ENCODE results near the gene SLC7A8. TPM values are rescaled to one million over a fixed set of nuclear protein-coding genes. Genes with fewer than 3 reads are reported as not detected.
A peak's percentile ranks its signal among the peaks of the same experiment; 100 is the strongest.

Gene SLC7A8
- total RNA-seq, 1 donor from 2014 or later, result 36.8 TPM

- Histone ChIP-seq H3K36me3 (peaks cover 28% of the 10 kb centered on the region), H3K27ac (no peak overlapping the region), H3K4me3 (no peak overlapping the region), H3K4me1 (no peaks in the 10 kb centered on the region), H3K27me3 (ENCODE audit: low read depth) (no peaks in the 10 kb centered on the region), H3K9me3 (no peaks in the 10 kb centered on the region)
- DNase-seq, result peak; percentile 64
- intact Hi-C loops (cut with DNase I), result no loop called here
- TF ChIP-seq CTCF (IDR thresholded peaks at IDR 0.05), result no peak
- ATAC-seq, result peak in 1 of 2 donors; percentile 48
Observed at GRCh38 chr14:23130871-23131270, 52.6 kb downstream of the SLC7A8 start.

GRCh38 chr14:23129759-23130316, 53.6 kb downstream of the SLC7A8 start:
- no peak overlapping the region for H3K4me3 ChIP-seq
- H3K27me3 ChIP-seq (ENCODE audit: low read depth), result no peaks in the 10 kb centered on the region
- H3K4me1 ChIP-seq, result no peaks in the 10 kb centered on the region
- TF ChIP-seq CTCF (IDR thresholded peaks at IDR 0.05), result no peak
- ATAC-seq (no peak), DNase-seq (no peak)
- intact Hi-C loops (cut with DNase I), result no loop called here
- no peak overlapping the region for H3K27ac ChIP-seq
- no peaks in the 10 kb centered on the region for H3K9me3 ChIP-seq
- peaks cover 28% of the 10 kb centered on the region for H3K36me3 ChIP-seq

DNA sequence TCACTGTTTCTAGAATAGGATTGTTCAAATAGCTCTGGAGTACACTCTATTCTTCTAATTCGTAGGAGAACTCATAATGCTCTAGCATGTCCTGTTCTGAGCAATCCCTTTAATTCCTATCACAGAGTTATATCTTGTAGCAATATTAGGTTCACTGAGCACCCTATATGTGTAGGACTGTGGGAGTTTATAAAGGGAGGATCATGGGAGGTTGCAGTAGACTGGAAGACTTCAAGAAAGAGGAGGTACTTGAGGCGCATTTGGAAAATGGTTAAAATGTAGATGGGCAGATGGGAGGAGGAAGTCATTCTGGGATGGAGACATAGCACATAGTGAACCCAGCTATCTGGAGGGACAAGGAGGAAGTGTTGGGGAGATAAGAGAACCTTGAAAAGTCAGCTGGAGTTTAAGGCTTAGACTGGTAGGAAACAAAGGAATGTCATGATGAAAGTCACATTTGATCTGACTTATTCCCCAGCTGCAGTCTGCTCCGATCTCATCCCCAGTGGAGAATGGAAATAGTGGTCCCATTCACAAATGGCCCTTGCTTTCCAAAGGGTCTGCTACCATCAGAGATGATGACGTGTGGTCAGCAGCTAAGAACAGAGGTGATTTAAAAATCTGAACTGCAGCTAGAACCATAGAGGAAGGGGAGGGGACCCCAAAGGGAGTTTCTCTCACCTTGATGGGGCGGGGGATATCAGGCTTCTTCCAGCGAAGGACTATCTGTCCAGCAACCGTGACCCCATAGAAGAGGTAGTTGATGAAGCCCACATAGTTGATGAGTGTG, 54.3 kb downstream of the SLC7A8 start:
- intact Hi-C loops (cut with DNase I), result no loop called here
- H3K36me3 ChIP-seq, result peaks cover 28% of the 10 kb centered on the region
- no peak overlapping the region for H3K27ac ChIP-seq
- no peaks in the 10 kb centered on the region for H3K4me1 ChIP-seq
- no peak overlapping the region for H3K4me3 ChIP-seq
- ATAC-seq, result no peak
- no peaks in the 10 kb centered on the region for H3K9me3 ChIP-seq
- no peaks in the 10 kb centered on the region for H3K27me3 ChIP-seq (ENCODE audit: low read depth)
- no peak for DNase-seq
- no peak for TF ChIP-seq CTCF (IDR thresholded peaks at IDR 0.05)

DNA sequence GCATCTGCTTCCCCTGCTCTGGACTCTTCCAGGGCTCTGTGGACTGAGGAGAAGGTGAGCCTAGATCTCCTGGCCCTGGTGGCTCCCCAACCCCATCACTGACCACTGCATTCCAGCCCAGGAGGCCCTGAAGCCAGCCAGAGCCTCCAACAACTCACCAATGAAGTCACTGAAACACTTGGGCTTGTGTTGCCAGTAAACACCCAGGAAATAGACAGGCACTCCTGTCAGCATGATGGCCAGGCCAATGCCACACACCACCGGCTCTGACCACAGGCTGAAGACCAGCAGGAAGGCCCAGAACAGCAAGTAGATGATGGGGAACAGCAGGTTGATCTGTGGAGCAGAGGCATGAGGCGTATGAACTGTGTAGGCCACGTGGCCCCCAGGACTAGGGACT, 55.6 kb downstream of the SLC7A8 start:
- H3K4me1 ChIP-seq, result no peaks in the 10 kb centered on the region
- ATAC-seq (no peak), DNase-seq (no peak)
- no peak for TF ChIP-seq CTCF (IDR thresholded peaks at IDR 0.05)
- no peaks in the 10 kb centered on the region for H3K9me3 ChIP-seq
- peaks cover 28% of the 10 kb centered on the region for H3K36me3 ChIP-seq
- intact Hi-C loops (cut with DNase I), result no loop called here
- no peak overlapping the region for H3K4me3 ChIP-seq
- H3K27ac ChIP-seq, result no peak overlapping the region
- H3K27me3 ChIP-seq (ENCODE audit: low read depth), result no peaks in the 10 kb centered on the region

DNA sequence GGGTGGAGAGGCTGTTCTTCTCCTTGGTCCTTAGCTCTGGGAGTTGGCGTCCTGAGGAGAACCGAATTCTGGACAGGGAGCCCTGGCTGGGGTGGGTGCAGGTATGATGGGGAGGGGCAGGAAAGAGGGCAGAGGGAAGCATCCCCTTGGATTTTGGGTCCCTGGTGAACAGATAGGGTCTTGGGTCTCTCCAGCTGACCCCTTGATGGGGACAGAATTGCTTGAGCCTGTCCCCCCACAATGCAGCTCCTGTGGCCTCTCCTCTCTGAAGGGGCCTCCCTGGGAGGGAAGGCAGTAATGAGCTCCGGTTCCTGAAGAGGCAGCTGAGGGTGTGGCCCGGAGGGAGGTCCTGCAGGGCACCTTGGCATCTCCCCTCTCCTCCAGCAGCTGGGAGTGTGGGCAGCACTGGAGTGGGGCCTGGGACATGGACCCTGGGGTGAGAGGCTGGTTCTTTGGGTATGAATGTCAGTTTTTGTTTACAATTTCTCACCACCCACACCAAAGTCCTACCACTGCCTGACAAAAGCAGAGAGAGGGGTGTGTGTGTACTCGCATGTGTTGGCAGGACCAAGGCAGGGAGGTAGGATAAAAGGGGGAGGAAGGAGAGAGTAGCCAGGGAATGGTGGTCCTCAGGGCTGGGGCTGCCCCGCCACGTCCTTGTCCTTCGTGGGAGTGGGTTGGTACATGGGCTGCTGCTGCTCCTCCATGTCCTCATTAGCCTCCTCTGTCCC, 56.7 kb downstream of the SLC7A8 start:
- intact Hi-C loops (cut with DNase I), result no loop called here
- Histone ChIP-seq H3K4me3 (no peak overlapping the region), H3K36me3 (peaks cover 28% of the 10 kb centered on the region), H3K9me3 (no peaks in the 10 kb centered on the region), H3K27me3 (ENCODE audit: low read depth) (no peaks in the 10 kb centered on the region), H3K4me1 (no peaks in the 10 kb centered on the region), H3K27ac (no peak overlapping the region)
- TF ChIP-seq CTCF (IDR thresholded peaks at IDR 0.05), result no peak
- ATAC-seq, result no peak
- no peak for DNase-seq

All from lower lobe of right lung (tissue), 2 donors.